NCI-H1930 (cell line): ENCODE data around the gene DGKG.

ENCODE experiments used
- DNase-seq, 2 experiments: peaks; one replicate each; lab custom pipeline; 2025; lab: John Stamatoyannopoulos, UW

The DGKG gene

DNA sequence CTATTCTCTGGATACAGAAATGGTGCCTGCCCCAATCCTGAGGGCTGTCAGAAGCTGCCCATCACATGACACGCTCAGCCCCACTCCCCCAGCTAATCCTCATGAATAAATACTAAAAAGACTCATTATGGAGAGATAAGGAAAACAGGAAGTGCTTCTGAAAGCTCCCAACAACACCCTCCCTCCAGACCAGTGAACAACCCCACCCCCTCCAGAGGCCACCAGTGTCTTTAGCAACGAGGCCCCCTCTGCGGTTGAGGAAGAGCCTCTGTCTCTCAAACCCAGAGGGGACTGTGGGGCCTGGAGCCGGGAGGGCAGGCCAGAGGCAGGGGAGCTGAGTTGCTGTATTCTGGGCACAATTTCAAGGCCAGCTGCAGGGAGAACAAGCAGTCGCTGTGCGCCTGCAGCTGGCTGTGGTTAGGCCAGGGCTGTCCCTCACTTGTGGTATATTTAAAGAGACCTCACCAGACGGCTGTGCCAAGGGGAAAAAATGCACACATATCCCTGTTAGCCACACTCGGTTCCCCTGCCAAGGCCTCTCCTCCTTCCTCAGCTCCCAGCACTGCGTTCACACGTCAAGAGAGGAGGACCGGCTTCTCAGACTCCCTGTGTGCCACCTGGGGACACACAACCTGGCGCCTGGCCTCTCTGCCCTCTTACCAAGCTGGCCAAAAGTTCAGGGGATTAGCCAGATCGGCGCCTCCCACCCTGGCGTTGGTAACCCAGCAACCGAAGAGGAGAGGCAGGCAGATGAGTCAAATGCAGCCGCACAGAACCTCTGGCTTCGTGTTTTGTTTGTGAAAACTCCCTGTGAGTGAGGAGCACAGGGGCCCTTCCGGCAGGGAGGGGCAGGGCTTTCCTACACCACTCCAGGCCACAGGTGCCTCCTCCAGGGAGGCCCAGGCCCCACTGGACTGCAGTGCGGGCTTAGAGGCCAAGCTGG, 152.0 kb downstream of the DGKG start:
- no peak for DNase-seq

DNA sequence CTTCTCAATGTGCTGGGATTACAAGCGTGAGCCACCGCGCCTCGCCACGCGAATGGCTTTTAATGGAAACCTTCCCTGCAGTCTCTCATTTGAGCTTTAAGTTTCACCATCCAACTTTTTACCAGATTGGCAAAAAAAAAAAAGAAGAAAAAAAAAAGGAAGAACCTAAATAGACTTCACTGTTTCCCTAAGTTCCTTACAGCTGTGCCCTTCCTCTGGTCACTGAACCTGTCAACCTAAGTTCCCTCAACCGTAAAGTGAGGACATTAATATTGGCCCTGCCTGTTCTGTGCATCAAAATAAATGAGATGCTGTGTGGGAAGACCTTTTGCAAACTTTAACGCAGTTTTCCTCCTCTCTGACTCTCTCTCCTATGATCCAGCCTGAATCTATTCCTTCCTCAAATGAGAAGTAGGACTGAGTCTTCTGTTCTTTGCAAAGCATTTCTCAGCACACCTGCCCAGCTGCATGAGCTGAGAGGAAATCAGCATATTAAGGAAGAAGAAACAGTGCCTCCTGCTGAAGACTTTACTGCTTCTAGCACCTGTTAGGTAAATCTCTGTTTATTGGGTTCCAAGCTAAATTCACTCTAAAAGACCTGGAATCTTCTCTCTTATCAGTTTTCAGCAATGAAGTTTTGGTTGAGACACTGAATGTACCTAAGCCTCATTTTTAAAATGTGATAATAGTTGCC, 153.6 kb downstream of the DGKG start:
- no peak for DNase-seq

- no peak for DNase-seq
Observed at GRCh38 chr3:186207515-186207914, 154.5 kb downstream of the DGKG start.

- no peak for DNase-seq
Observed at GRCh38 chr3:186200726-186201125, 161.3 kb downstream of the DGKG start.

- no peak for DNase-seq
Observed at GRCh38 chr3:186198442-186198841, 163.6 kb downstream of the DGKG start.

DNA sequence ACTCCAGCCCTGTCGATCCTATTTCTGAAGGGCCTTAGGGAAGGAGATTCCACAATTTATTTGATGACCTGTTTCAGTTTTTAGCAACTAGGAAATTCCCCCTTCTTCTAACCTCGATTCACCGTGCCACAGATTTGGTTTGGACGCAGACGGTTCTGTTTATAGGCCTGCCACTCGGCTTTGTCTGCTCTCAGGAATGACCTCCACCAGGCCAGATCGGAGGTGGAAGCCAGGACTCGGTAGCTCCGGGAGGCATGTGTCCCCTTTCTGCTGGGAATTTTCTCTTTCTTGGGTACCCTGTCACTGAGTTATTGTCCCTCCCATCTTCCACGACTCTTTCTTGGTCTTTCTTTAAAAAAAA, 167.6 kb downstream of the DGKG start:
- no peak for DNase-seq

DNA sequence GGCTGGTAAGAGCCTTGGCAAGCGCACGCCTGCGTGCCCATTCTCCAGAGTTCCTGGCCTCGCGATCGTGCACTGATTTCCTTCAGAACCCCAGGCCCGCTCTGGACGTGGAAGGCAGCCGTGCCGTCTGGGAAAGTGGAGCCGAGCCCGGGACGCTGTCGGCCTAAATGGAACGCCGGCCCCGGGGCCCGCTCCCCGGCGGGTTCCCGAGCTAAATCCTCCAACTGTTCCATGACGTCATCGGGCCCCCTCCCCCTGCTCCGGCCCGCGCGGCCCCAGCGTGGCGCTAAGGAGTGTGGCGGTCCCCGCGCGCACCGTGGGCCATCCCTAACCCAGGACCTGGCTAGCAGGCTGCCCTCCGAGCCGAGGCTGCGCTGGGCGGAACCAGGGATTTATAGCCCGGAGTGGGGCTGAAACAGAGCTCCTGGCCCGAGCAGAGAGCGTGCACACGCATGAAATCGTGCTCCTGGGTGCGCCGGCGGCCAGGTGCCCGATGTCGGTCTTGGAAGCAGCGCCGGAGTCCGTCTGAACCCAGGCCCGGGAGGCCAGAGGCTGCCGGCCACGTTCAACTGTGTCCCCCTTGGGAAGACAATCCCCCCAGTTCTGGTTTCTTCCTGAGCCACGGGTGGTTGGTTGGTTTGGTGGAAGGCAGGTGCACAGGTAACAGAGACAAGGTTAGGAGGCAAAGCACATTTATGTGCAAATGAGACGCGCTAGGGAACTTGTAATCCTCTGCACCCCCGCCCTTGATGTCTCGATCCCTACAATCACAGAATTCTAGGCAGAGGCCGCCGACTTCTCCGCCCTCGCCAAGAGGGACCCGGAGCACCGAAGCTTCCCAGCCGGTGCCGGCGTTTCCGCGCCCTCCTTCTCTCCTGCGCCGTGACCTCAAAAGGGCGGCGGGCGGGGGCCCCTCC, 168.2 kb downstream of the DGKG start:
- no peak for DNase-seq

DNA sequence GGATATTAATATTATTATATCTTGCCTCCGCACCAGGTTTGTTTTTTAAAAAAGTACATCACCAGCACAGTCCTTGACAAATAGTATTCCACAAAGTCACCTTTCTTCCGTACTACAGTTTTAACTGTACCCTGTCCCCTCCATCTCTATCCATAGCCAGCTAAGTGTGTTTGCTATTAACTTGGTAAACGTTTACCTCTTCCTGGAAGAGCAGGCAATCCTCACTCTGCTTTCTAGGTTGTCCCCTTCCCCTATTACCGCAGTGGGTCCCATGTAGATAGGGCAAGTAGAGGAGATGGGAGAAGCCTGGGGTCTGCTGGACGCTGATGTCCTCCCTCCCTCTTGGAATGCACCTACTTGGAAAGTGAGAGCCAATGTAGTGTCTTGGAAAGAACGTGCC, 169.2 kb downstream of the DGKG start:
- DNase-seq: no peak

DNA sequence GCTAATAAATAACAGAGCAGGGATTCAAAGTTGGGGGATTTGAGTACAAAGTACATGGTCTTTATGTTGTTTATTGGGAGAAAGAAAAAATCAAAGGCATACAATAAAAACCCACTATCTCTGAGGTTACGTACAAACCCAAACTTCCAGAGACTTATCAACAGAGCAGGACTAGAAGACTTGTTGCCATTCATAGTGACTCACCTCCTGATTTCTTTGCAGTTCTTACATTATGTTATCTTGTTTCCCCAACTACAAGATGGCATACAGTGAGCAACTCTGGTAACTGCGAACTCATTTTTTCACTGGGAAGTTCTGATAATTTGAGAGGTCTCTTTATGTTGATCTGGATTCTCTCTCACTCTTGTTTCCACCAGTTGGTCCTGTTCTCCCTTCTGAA, 172.5 kb downstream of the DGKG start:
- DNase-seq: no peak

- DNase-seq: no peak
Observed at GRCh38 chr3:186187401-186188275, 174.4 kb downstream of the DGKG start.

- DNase-seq: no peak
Observed at GRCh38 chr3:186185194-186185787, 176.7 kb downstream of the DGKG start.

DNA sequence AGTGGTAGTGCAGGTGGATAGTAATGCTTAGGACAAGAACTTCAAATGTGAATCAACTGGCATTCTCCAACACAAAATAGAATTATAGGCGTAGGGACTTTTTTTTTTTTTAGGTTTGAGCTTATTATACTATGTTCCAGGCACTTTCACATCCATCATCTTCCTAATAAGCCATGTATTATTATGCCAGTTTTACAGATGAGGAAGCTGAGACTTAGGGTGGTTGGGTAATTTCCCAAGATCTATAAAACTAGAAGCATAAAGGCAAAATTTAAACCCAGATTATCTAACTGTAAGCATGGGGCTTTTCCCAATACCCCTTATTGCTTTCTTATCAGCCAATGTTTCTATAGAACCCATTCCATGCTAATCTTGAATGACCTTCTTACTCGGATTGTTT, 178.0 kb downstream of the DGKG start:
- DNase-seq: no peak

- DNase-seq: no peak
Observed at GRCh38 chr3:186182850-186183249, 179.2 kb downstream of the DGKG start.

DNA sequence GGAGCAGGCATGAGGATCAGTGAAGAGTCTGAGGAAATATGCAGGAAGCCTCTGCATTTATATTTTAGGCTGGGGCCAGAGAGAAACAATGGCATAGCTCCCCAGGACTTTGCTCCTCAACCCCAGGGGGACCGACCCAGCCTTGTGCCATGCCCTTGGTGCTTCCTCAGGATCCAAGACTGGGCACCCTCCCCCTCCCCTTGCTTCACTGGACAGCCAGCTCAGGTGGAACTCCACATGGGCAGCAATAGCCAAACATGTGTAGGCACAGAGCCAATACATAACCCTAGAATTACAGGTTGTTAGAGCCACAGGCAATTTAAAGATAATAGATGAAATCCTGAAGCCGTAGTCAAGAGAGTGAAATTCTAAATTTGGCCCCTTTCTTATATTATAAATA, 180.1 kb downstream of the DGKG start:
- DNase-seq: no peak

DNA sequence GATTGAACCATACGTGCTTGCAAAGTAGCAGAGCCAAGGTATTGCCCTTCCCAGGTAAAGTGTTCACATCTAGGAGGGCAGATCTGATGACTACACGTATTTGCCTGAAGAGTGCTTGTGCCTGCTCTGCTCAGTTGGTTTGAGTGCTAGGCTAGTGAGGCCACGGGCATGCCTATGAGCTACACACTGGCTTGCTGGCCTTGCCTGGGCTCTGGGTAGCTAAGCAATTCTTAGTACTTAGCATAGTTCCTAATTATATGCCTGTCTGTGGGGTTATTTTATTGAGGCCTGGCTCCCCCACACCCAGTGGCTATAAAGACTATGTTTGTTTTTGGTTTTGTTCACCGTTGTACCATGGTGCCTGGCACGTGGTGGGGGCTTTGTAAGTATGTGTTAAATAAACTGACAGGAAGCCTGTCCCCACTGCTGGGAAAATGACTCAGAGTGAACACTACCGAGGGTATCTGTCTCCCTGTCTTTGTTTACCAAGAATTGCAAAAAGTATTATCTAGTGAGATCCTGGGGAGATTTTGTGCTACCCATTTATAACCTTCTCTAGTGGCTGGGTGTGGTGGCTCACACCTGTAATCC, 181.0 kb downstream of the DGKG start:
- no peak for DNase-seq

DNA sequence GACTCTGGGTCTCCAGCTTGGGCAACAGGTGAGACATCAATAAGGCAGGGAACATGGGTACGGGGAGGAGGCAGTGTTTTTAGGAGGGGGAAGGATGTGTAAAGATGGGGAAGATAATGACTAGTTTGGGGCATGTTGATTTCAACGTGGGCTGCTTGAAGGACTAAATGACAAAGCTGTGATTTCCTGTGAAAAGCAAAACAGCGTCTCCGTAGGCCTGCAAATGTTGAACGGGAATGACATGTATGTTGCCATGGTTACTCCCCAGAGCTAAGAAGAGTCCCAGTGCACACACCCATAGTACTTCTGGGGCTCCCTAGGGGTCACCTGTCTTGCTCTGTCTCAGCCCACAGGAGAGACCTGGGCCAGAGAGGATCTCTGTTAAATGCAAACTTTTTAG, 181.9 kb downstream of the DGKG start:
- no peak for DNase-seq

- no peak for DNase-seq
Observed at GRCh38 chr3:186178412-186178811, 183.6 kb downstream of the DGKG start.

GRCh38 chr3:186176373-186176990, 185.6 kb downstream of the DGKG start:
- DNase-seq: no peak

DNA sequence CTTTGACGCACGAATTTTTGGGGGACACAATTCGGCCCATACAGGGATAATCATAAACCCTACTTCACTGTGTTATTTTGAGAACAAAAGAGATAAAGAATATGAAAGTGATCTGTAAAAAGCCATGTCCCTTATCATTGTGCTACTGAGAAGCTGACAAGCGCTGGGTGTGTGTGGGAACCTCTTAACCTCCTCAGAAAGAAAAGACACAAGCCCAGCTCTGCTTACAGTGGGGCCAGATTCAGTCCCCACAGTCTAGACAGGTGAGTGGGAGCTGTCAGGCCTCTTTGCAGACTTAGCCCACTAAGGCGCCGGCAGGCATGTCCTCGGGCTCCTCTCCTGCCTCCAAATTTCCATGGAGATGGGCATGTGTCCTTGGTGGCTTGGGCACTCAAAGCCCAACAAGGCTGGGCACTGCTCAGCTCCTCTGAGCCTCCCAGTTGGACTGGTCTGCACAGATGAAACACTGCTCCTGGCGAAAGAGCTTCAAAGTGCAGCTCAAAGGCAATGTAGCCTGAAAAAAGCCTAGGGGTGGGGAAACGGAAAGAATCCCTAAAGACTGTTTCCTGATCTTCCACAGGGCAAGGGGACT, 188.7 kb downstream of the DGKG start:
- DNase-seq: no peak

GRCh38 chr3:186172353-186172752, 189.7 kb downstream of the DGKG start:
- DNase-seq: no peak
